H9 (cell line): Measurements from ENCODE around the gene ARID1B. TPM values are rescaled to one million over a fixed set of nuclear protein-coding genes. Genes with fewer than 3 reads are reported as not detected.

ENCODE experiments used
- DNase-seq: peaks from one replicate; pipeline ENCODE4 v3.0.0-alpha.2; 2017
- H2AFZ ChIP-seq: one replicate; pipeline ENCODE4 v1.6.1; 2013; ENCODE audit warnings: mild to moderate bottlenecking, low read length, control low read depth, moderate library complexity
- H2AK5ac ChIP-seq: 2 replicates; pipeline ENCODE4 v1.6.1; 2013; ENCODE audit warnings: low read length, control low read depth, mixed read lengths; ENCODE audit not compliant: insufficient read length
- H2BK120ac ChIP-seq: one replicate; pipeline ENCODE4 v1.6.1; 2013; ENCODE audit warnings: low read depth, mild to moderate bottlenecking, low read length, control low read depth, inconsistent platforms; ENCODE audit not compliant: poor library complexity, severe bottlenecking
- H2BK12ac ChIP-seq: 2 replicates; pipeline ENCODE4 v1.6.1; 2013; ENCODE audit warnings: low read length, control low read depth, mixed read lengths, low read depth; ENCODE audit not compliant: insufficient read length
- H2BK15ac ChIP-seq: 2 replicates; pipeline ENCODE4 v1.6.1; 2013; ENCODE audit warnings: low read depth, low read length, control low read depth
- H2BK20ac ChIP-seq: one replicate; pipeline ENCODE4 v1.6.1; 2013; ENCODE audit warnings: low read depth, mild to moderate bottlenecking, low read length, control low read depth, inconsistent platforms; ENCODE audit not compliant: poor library complexity, severe bottlenecking
- H2BK5ac ChIP-seq: 2 replicates; pipeline ENCODE4 v1.6.1; 2013; ENCODE audit warnings: low read length, control low read depth, mixed read lengths; ENCODE audit not compliant: insufficient read length
- H3K14ac ChIP-seq: 2 replicates; pipeline ENCODE4 v1.6.1; 2013; ENCODE audit warnings: low read length, control low read depth; ENCODE audit not compliant: insufficient read depth
- H3K18ac ChIP-seq: 2 replicates; pipeline ENCODE4 v1.6.1; 2013; ENCODE audit warnings: low read depth, mild to moderate bottlenecking, mixed read lengths, low read length, control low read depth; ENCODE audit not compliant: insufficient read length
- H3K23ac ChIP-seq: 2 replicates; pipeline ENCODE4 v1.6.1; 2013; ENCODE audit warnings: low read length, control low read depth, mixed read lengths, low read depth; ENCODE audit not compliant: insufficient read length
- H3K23me2 ChIP-seq: 2 replicates; pipeline ENCODE4 v1.6.1; 2013; ENCODE audit warnings: low read depth, mild to moderate bottlenecking, mixed read lengths, low read length, control low read depth; ENCODE audit not compliant: insufficient read length, poor library complexity, severe bottlenecking
- H3K27ac ChIP-seq: 2 replicates; pipeline ENCODE4 v1.5.1; 2013; ENCODE audit warnings: low read length, control low read depth, mixed read lengths, low read depth; ENCODE audit not compliant: insufficient read length
- H3K27me3 ChIP-seq: 2 replicates; pipeline ENCODE4 v1.6.1; 2013; ENCODE audit warnings: low read length, control low read depth, inconsistent platforms; ENCODE audit not compliant: insufficient read depth
- H3K4ac ChIP-seq: 2 replicates; pipeline ENCODE4 v1.6.1; 2013; ENCODE audit warnings: low read depth, mild to moderate bottlenecking, control low read depth, inconsistent platforms, low read length, moderate library complexity
- H3K4me1 ChIP-seq: 2 replicates; pipeline ENCODE4 v1.6.1; 2013; ENCODE audit warnings: low read length, control low read depth, inconsistent platforms; ENCODE audit not compliant: insufficient read depth
- H3K4me2 ChIP-seq: 2 replicates; pipeline ENCODE4 v1.6.1; 2013; ENCODE audit warnings: low read length, control low read depth, mixed read lengths; ENCODE audit not compliant: insufficient read length, insufficient read depth
- H3K56ac ChIP-seq: 2 replicates; pipeline ENCODE4 v1.6.1; 2013; ENCODE audit warnings: low read depth, mild to moderate bottlenecking, mixed read lengths, low read length, control low read depth; ENCODE audit not compliant: insufficient read length
- H3K79me1 ChIP-seq: 2 replicates; pipeline ENCODE4 v1.6.1; 2013; ENCODE audit warnings: low read depth, mild to moderate bottlenecking, moderate library complexity, low read length, control low read depth, inconsistent platforms; ENCODE audit not compliant: insufficient read depth, poor library complexity, severe bottlenecking
- H3K79me2 ChIP-seq: 2 replicates; pipeline ENCODE4 v1.6.1; 2013; ENCODE audit warnings: low read length, control low read depth, inconsistent platforms; ENCODE audit not compliant: insufficient read depth
- H3K9ac ChIP-seq: 2 replicates; pipeline ENCODE4 v1.6.1; 2013; ENCODE audit warnings: low read length, control low read depth, mixed read lengths; ENCODE audit not compliant: insufficient read length; ENCODE audit errors: extremely low read depth
- H3K9me3 ChIP-seq: one replicate; pipeline ENCODE4 v1.6.1; 2013; ENCODE audit warnings: low read depth, low read length, inconsistent platforms; ENCODE audit not compliant: control insufficient read depth
- H3T11ph ChIP-seq: one replicate; pipeline ENCODE4 v1.6.1; 2013; ENCODE audit warnings: mild to moderate bottlenecking, low read length, control low read depth, inconsistent platforms
- H4K20me1 ChIP-seq: one replicate; pipeline ENCODE4 v1.6.1; 2013; ENCODE audit not compliant: control insufficient read depth, insufficient read length, insufficient read depth
- H4K5ac ChIP-seq: 2 replicates; pipeline ENCODE4 v1.6.1; 2013; ENCODE audit warnings: low read depth, mild to moderate bottlenecking, mixed read lengths, low read length, control low read depth; ENCODE audit not compliant: insufficient read length
- H4K8ac ChIP-seq: replicated peaks from 2 replicates; pipeline ENCODE4 v1.6.1; 2013; ENCODE audit warnings: low read length, control low read depth, mixed read lengths, low read depth; ENCODE audit not compliant: insufficient read length
- H4K91ac ChIP-seq: 2 replicates; pipeline ENCODE4 v1.6.1; 2013; ENCODE audit warnings: low read depth, mild to moderate bottlenecking, moderate library complexity, mixed read lengths, low read length, control low read depth; ENCODE audit not compliant: insufficient read length
- H3K27ac Mint-ChIP-seq, 3 experiments: 2 replicates in 2 of 3; 3 replicates in 1 of 3; pipeline ENCODE4 v1.8.0; 2020 to 2021; ENCODE audit warnings: mixed read lengths in 3 of 3, mild to moderate bottlenecking in 1 of 3, moderate library complexity in 1 of 3
- H3K27me3 Mint-ChIP-seq: 2 replicates; pipeline ENCODE4 v1.8.0; 2021; ENCODE audit warnings: low read depth, mild to moderate bottlenecking, moderate library complexity, mixed read lengths
- H3K36me3 Mint-ChIP-seq, 3 experiments: 2 replicates in 2 of 3; 3 replicates in 1 of 3; pipeline ENCODE4 v1.8.0; 2020 to 2021; ENCODE audit warnings: low read depth in 3 of 3, mixed read lengths in 3 of 3; ENCODE audit not compliant: insufficient read depth in 1 of 3
- H3K4me1 Mint-ChIP-seq, 2 experiments: 2 replicates each; pipeline ENCODE4 v1.8.0; 2020; ENCODE audit warnings: mixed read lengths in 2 of 2
- H3K4me3 Mint-ChIP-seq, 2 experiments: 2 replicates in 1 of 2; 3 replicates in 1 of 2; pipeline ENCODE4 v1.8.0; 2020 to 2021; ENCODE audit warnings: mild to moderate bottlenecking in 2 of 2, mixed read lengths in 2 of 2, moderate library complexity in 1 of 2
- H3K9me3 Mint-ChIP-seq, 2 experiments: 2 replicates in 1 of 2; 3 replicates in 1 of 2; pipeline ENCODE4 v1.8.0; 2020; ENCODE audit warnings: mild to moderate bottlenecking in 2 of 2, mixed read lengths in 2 of 2, moderate library complexity in 1 of 2
- WGBS: extraction: QIAGEN DNeasy Blood & Tissue Kit; methylation state at CpG from one replicate; pipeline ENCODE4 v1.1.7; 2013; ENCODE audit warnings: missing lambda C conversion rate, low lambda C conversion rate, mixed read lengths; ENCODE audit not compliant: insufficient read length; ENCODE audit errors: extremely low coverage; 5-methylcytosine and 5-hydroxymethylcytosine counted together
- total RNA-seq: library from RNA; stranded (reverse); gene quantifications from 2 replicates; pipeline ENCODE4 v1.2.1, GENCODE V29; 2021
- TF ChIP-seq, protein P1 (sequence below): fragments of 200-600 bp; sonication (generic); conservative IDR thresholded peaks from 3 replicates; pipeline ENCODE4 v1.8.0; 2021; ENCODE audit warnings: antibody characterized with exemption, mild to moderate bottlenecking

Gene ARID1B
- total RNA-seq, 1 experiment from 2014 or later: 88.2 TPM

- no peak overlapping the region for H2BK15ac ChIP-seq
- Mint-ChIP-seq H3K36me3 (peaks cover 0 to 2% (median 0%) of the 10 kb centered on the region in 3 experiments; a peak in 2 of 7 replicates), H3K27ac (no peak overlapping the region), H3K4me3 (no peak overlapping the region), H3K4me1 (peaks cover 22 to 25% of the 10 kb centered on the region in 2 experiments), H3K9me3 (peaks cover 2 to 4% of the 10 kb centered on the region in 2 experiments; a peak in 3 of 5 replicates), H3K27me3 (peaks cover 64% of the 10 kb centered on the region)
- no peaks in the 10 kb centered on the region for H3K9me3 ChIP-seq
- H4K5ac ChIP-seq: no peak overlapping the region
- H3K79me2 ChIP-seq: no peaks in the 10 kb centered on the region
- H4K20me1 ChIP-seq: no peaks in the 10 kb centered on the region
- no peak overlapping the region for H2AK5ac ChIP-seq
- no peak overlapping the region for H4K91ac ChIP-seq
- H2BK5ac ChIP-seq: no peak overlapping the region
- no peak overlapping the region for H3K18ac ChIP-seq
- peaks cover 12% of the 10 kb centered on the region for H3K23me2 ChIP-seq
- no peak overlapping the region for H4K8ac ChIP-seq
- H3K9ac ChIP-seq: no peak overlapping the region
- WGBS: no CpG with 5 or more reads among the region's 3 CpGs
- no peaks in the 10 kb centered on the region for H3K79me1 ChIP-seq
- H3K27ac ChIP-seq: no peak overlapping the region
- H2BK20ac ChIP-seq: no peak overlapping the region
- no peak overlapping the region for H3T11ph ChIP-seq
- no peak overlapping the region for H3K4me2 ChIP-seq
- H2BK12ac ChIP-seq: no peak overlapping the region
- H3K23ac ChIP-seq: no peak overlapping the region
- no peak overlapping the region for H3K56ac ChIP-seq
- peaks cover 10% of the 10 kb centered on the region; the same call in 1 of the 2 replicates for H3K27me3 ChIP-seq
- H3K4me1 ChIP-seq: no peaks in the 10 kb centered on the region; the same call in 1 of the 2 replicates
- H3K14ac ChIP-seq: no peak overlapping the region
- no peak overlapping the region for H2AFZ ChIP-seq
- TF ChIP-seq, protein P1, sequence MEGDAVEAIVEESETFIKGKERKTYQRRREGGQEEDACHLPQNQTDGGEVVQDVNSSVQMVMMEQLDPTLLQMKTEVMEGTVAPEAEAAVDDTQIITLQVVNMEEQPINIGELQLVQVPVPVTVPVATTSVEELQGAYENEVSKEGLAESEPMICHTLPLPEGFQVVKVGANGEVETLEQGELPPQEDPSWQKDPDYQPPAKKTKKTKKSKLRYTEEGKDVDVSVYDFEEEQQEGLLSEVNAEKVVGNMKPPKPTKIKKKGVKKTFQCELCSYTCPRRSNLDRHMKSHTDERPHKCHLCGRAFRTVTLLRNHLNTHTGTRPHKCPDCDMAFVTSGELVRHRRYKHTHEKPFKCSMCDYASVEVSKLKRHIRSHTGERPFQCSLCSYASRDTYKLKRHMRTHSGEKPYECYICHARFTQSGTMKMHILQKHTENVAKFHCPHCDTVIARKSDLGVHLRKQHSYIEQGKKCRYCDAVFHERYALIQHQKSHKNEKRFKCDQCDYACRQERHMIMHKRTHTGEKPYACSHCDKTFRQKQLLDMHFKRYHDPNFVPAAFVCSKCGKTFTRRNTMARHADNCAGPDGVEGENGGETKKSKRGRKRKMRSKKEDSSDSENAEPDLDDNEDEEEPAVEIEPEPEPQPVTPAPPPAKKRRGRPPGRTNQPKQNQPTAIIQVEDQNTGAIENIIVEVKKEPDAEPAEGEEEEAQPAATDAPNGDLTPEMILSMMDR: no peak
- DNase-seq: no peak
- no peak overlapping the region for H2BK120ac ChIP-seq
- H3K4ac ChIP-seq: no peak overlapping the region
These were observed 456.5 kb downstream of the ARID1B start for GRCh38 chr6:157233686-157234085.
